A673 (cell line): Measurements from ENCODE around the gene PEX11G. TPM values are rescaled to one million over a fixed set of nuclear protein-coding genes. Genes with fewer than 3 reads are reported as not detected.

Source experiments
- BruUV-seq: library from RNA; stranded (reverse); fragments of 400-500 nt; replicated peaks from 2 replicates; lab custom pipeline; 2021; lab: Mats Ljungman, UMichigan
- CTCF ChIA-PET: fragments of 300-600 bp; sonication (Branson Sonifier 250); formaldehyde crosslinking; loops from one replicate; lab custom pipeline; 2022; ENCODE audit warnings: antibody characterized with exemption; lab: Charles Lee
- POLR2A ChIA-PET: fragments of 300-600 bp; sonication (Branson Sonifier 250); formaldehyde crosslinking; loops from one replicate; lab custom pipeline; 2022; ENCODE audit warnings: antibody characterized with exemption; ENCODE audit not compliant: low non-redundant PET; lab: Charles Lee
- DNase-seq: peaks from one replicate; pipeline ENCODE4 v3.0.0-alpha.2; 2015; ENCODE audit warnings: low spot score
- H3K27ac ChIP-seq: fragments of 200-600 bp; sonication (generic); 2 replicates; pipeline ENCODE4 v1.5.1; 2016; ENCODE audit warnings: mixed run types, low read depth, mild to moderate bottlenecking, mixed read lengths, antibody characterized with exemption, low read length; ENCODE audit not compliant: poor library complexity, severe bottlenecking
- H3K27me3 ChIP-seq: fragments of 200-600 bp; sonication (generic); replicated peaks from 2 replicates; pipeline ENCODE4 v1.6.1; 2017; ENCODE audit warnings: mixed run types, low read depth, mild to moderate bottlenecking, mixed read lengths, antibody characterized with exemption, low read length; ENCODE audit not compliant: insufficient read depth, poor library complexity
- H3K36me3 ChIP-seq: fragments of 200-600 bp; sonication (generic); 2 replicates; pipeline ENCODE4 v1.6.1; 2016; ENCODE audit warnings: mixed run types, mild to moderate bottlenecking, mixed read lengths, antibody characterized with exemption, low read length; ENCODE audit not compliant: insufficient read depth, poor library complexity, severe bottlenecking
- H3K4me1 ChIP-seq: fragments of 200-600 bp; sonication (generic); 2 replicates; pipeline ENCODE4 v1.6.1; 2017; ENCODE audit warnings: mixed run types, mild to moderate bottlenecking, mixed read lengths, antibody characterized with exemption, low read length; ENCODE audit not compliant: insufficient read depth, poor library complexity, severe bottlenecking
- H3K4me3 ChIP-seq: fragments of 200-600 bp; sonication (generic); 2 replicates; pipeline ENCODE4 v1.5.1; 2016; ENCODE audit warnings: low read depth, mixed run types, mild to moderate bottlenecking, mixed read lengths, low read length; ENCODE audit not compliant: poor library complexity, severe bottlenecking
- H3K9me3 ChIP-seq: fragments of 200-600 bp; sonication (generic); 2 replicates; pipeline ENCODE4 v1.6.1; 2016; ENCODE audit warnings: mixed run types, low read depth, mild to moderate bottlenecking, mixed read lengths, antibody characterized with exemption, low read length; ENCODE audit not compliant: poor library complexity, severe bottlenecking
- EZH2 ChIP-seq: fragments of 200-600 bp; sonication (generic); IDR thresholded peaks from 2 replicates; pipeline ENCODE4 v1.6.1; 2017; ENCODE audit warnings: borderline replicate concordance, low read depth, mild to moderate bottlenecking, mixed read lengths, antibody characterized with exemption, low read length; ENCODE audit not compliant: poor library complexity, severe bottlenecking
- intact Hi-C: fragments of 100-400 bp; cut with micrococcal nuclease; formaldehyde crosslinking; loops from one replicate; pipeline ENCODE4 v1.10.0; 2022; ENCODE audit not compliant: unreplicated experiment
- total RNA-seq: library from RNA; stranded (reverse); gene quantifications from 2 replicates; pipeline ENCODE4 v1.2.3, GENCODE V29; 2021
- TF ChIP-seq, protein P1 (sequence below): fragments of 300-800, 200-600 bp; sonication (generic); conservative IDR thresholded peaks from 2 replicates; pipeline ENCODE4 v1.5.1; 2017; ENCODE audit warnings: low read depth, mild to moderate bottlenecking, antibody characterized with exemption, low read length, moderate library complexity, mixed read lengths

PEX11G gene
- total RNA-seq, 1 experiment from 2014 or later, result 1.1 TPM

DNA sequence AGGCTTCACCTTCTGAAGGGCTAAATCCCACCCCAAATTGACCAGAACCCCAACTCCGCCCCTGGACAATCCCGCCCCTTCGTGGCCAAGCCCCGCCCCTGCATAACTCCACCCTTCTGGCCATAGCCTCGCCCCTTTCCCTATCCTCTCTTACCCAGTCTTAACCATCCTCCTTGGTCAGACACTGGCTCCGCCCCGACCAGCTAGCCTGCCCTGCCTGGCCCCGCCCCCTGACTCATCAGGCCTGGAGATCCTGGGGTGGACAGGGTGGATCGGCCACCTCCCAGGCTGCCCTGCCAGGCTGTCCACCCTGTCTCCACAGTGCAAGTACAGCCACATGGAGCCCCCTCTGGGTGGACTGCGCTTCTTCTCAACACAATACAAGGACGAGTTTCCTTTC lies 19.0 kb upstream of the PEX11G start:
- intact Hi-C loops, result no loop called here
- no TSS peak for BruUV-seq
- H3K4me1 ChIP-seq, result peaks cover 5% of the 10 kb centered on the region
- H3K4me3 ChIP-seq, result no peak overlapping the region
- TF ChIP-seq, protein P1, sequence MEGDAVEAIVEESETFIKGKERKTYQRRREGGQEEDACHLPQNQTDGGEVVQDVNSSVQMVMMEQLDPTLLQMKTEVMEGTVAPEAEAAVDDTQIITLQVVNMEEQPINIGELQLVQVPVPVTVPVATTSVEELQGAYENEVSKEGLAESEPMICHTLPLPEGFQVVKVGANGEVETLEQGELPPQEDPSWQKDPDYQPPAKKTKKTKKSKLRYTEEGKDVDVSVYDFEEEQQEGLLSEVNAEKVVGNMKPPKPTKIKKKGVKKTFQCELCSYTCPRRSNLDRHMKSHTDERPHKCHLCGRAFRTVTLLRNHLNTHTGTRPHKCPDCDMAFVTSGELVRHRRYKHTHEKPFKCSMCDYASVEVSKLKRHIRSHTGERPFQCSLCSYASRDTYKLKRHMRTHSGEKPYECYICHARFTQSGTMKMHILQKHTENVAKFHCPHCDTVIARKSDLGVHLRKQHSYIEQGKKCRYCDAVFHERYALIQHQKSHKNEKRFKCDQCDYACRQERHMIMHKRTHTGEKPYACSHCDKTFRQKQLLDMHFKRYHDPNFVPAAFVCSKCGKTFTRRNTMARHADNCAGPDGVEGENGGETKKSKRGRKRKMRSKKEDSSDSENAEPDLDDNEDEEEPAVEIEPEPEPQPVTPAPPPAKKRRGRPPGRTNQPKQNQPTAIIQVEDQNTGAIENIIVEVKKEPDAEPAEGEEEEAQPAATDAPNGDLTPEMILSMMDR, result no peak
- TF ChIP-seq EZH2, result no peak
- POLR2A ChIA-PET, result interaction anchor here (0.7 kb wide), 1 partner anchor 11 kb away, joined by 14 read pairs; no protein-coding TSS in a partner anchor
- CTCF ChIA-PET, result no interaction called here
- peak; percentile 63 for DNase-seq
- H3K36me3 ChIP-seq, result no peaks in the 10 kb centered on the region
- H3K27me3 ChIP-seq, result no peaks in the 10 kb centered on the region
- no peaks in the 10 kb centered on the region for H3K9me3 ChIP-seq
- no peak overlapping the region for H3K27ac ChIP-seq

DNA sequence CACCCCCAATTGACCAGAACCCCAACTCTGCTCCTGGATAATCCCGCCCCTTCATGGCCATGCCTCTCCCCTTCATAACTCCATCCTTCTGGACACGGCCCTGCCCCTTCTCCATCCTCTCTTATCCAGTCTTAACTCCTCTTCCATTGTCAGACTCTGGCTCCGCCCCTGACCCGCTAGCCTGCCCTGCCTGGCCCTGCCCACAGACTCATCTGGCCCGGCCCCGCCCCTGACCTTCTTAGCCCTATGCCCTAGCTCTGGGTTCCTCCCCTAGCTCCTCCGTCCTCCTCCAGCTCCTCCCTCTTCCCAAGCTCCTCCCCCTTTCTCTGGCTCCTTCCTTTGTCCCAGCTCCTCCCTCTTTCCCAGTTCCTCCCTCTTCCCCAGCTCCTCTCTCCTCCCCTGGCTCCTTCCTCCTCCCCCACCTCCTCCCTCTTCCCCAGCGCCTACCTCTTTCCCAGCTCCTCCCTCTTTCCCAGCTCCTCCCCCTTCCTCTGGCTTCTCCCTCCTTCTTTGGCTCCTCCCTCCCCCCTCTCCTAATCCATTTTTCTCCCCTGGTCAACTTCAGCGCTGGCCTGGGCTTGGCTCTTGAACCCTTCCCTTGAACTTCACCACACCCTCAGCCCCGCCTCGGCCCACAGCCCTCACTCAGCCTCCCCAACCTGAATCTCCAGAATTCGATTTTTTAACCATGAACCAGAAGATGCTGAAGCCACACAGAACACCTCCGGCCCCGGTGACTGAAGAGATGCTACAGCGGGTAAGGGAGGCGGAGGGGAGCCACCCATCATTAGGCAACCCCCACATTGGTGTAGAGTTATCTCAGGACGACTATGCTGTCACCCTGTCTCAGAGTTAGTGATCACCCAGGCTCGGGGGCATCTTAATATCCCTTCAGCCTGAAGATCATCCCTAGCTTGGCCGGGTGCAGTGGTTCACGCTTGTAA lies 17.8 kb upstream of the PEX11G start:
- no TSS peak for BruUV-seq
- peak; percentile 94 for DNase-seq
- ChIA-PET CTCF (interaction anchor here (0.7 to 1.9 kb wide), 2 partner anchors 62 to 174 kb away, joined by 4 to 6 read pairs; partner anchors contain the start of gene TRAPPC5), POLR2A (no interaction called here)
- Histone ChIP-seq H3K27me3 (no peaks in the 10 kb centered on the region), H3K27ac (no peak overlapping the region), H3K9me3 (no peaks in the 10 kb centered on the region), H3K4me1 (peaks cover 5% of the 10 kb centered on the region), H3K4me3 (peak overlapping the region; percentile 25), H3K36me3 (no peaks in the 10 kb centered on the region)
- TF ChIP-seq, protein P1, result no peak
- no peak for TF ChIP-seq EZH2
- intact Hi-C loops, result no loop called here

DNA sequence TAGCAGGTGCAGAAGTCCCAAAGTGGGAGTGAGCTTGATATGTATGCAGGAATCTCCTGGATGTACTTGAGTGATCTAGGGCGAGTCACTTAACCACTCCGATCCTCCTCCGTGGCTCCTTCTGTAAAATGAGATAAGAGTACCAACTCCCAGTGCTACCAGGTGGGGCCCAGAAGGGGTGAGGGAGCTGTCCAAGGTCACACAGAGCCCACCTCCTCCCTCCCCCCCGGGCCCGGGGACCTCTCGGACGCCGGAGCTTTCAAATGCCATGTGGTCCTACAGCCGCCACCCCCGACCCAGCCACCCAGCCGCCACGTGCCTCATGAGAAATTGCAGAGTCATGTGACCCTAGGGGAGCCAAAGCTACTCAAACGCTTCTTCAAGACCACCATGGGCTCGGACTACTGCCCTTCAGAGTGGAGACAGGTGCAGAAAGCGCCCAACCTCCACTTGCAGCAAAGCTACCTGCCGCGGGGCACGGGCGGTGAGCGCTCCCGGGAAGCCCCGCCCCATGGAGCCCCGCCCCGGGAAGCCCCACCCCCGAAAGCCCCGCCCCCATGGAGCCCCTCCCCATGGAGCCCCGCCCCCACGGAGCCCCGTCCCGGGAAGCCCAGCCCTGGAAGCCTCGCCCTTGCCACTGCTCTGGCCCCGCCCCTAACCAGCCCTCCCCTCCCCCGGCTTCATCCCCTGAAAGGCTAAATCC lies 17.0 kb upstream of the PEX11G start:
- Histone ChIP-seq H3K9me3 (no peaks in the 10 kb centered on the region), H3K27ac (no peak overlapping the region), H3K4me1 (peaks cover 5% of the 10 kb centered on the region), H3K36me3 (no peaks in the 10 kb centered on the region), H3K4me3 (peak overlapping the region; percentile 27), H3K27me3 (peaks cover under 1% of the 10 kb centered on the region)
- intact Hi-C loops, result no loop called here
- TF ChIP-seq, protein P1, result no peak
- no peak for TF ChIP-seq EZH2
- no TSS peak for BruUV-seq
- no peak for DNase-seq
- ChIA-PET POLR2A (no interaction called here), CTCF (interaction anchor here (0.7 to 1.9 kb wide), 2 partner anchors 63 to 175 kb away, joined by 4 to 6 read pairs; partner anchors contain the start of gene TRAPPC5)
